Neural cell (in vitro differentiated cells): Measurements from ENCODE around the gene TMEM132E. TPM values are rescaled to one million over a fixed set of nuclear protein-coding genes. Genes with fewer than 3 reads are reported as not detected.

Experiments used
- H2AFZ ChIP-seq: fragments of 200-600, 300-800 bp; sonication (generic), shearing (Covaris generic); 2 replicates; pipeline ENCODE4 v1.6.0; 2014; ENCODE audit warnings: low read depth, mild to moderate bottlenecking, antibody characterized with exemption, low read length, moderate library complexity
- H3F3A ChIP-seq: fragments of 200-600 bp; shearing (Covaris generic); 2 replicates; pipeline ENCODE4 v1.6.1; 2016; ENCODE audit warnings: mild to moderate bottlenecking, moderate library complexity, mixed read lengths, antibody characterized with exemption, low read length; ENCODE audit not compliant: insufficient read depth, poor library complexity, severe bottlenecking
- H3K27ac ChIP-seq: fragments of 200-600, 300-800 bp; sonication (generic), shearing (Covaris generic); 2 replicates; pipeline ENCODE4 v1.5.1; 2014; ENCODE audit warnings: mild to moderate bottlenecking, low read length, moderate library complexity
- H3K27me3 ChIP-seq: fragments of 300-800, 200-600 bp; sonication (generic), shearing (Covaris generic); 2 replicates; pipeline ENCODE4 v1.6.0; 2014; ENCODE audit warnings: mild to moderate bottlenecking, low read depth, low read length, moderate library complexity; ENCODE audit not compliant: insufficient read depth
- H3K36me3 ChIP-seq: fragments of 300-800, 200-600 bp; sonication (generic), shearing (Covaris generic); 2 replicates; pipeline ENCODE4 v1.5.1; 2014; ENCODE audit warnings: mild to moderate bottlenecking, antibody characterized with exemption, low read length, moderate library complexity; ENCODE audit not compliant: insufficient read depth
- H3K4me2 ChIP-seq: fragments of 300-800, 200-600 bp; sonication (generic), shearing (Covaris generic); 2 replicates; pipeline ENCODE4 v1.6.0; 2014; ENCODE audit warnings: mild to moderate bottlenecking, low read length
- H3K4me3 ChIP-seq: fragments of 300-800, 200-600 bp; sonication (generic), shearing (Covaris generic); 2 replicates; pipeline ENCODE4 v1.5.1; 2014; ENCODE audit warnings: mild to moderate bottlenecking, low read length, moderate library complexity
- H3K79me2 ChIP-seq: fragments of 200-600 bp; shearing (Covaris generic); replicated peaks from 2 replicates; pipeline ENCODE4 v1.6.0; 2014; ENCODE audit warnings: mild to moderate bottlenecking, low read length, moderate library complexity; ENCODE audit not compliant: insufficient read depth
- H3K9ac ChIP-seq: fragments of 300-800, 200-600 bp; sonication (generic), shearing (Covaris generic); 2 replicates; pipeline ENCODE4 v1.6.1; 2016; ENCODE audit warnings: mild to moderate bottlenecking, low read length, mixed read lengths
- H3K9me2 ChIP-seq: fragments of 200-600 bp; shearing (Covaris generic); 2 replicates; pipeline ENCODE4 v1.6.1; 2016; ENCODE audit warnings: mild to moderate bottlenecking, low read length, mixed read lengths; ENCODE audit not compliant: insufficient read depth
- H3K9me3 ChIP-seq: fragments of 200-600, 300-800 bp; sonication (generic), shearing (Covaris generic); 2 replicates; pipeline ENCODE4 v1.6.1; 2016; ENCODE audit warnings: mild to moderate bottlenecking, mixed run types, low read length, moderate library complexity, mixed read lengths
- H4K20me1 ChIP-seq: fragments of 200-600 bp; shearing (Covaris generic); 2 replicates; pipeline ENCODE4 v1.6.1; 2016; ENCODE audit warnings: mild to moderate bottlenecking, mixed run types; ENCODE audit not compliant: insufficient read depth
- EP300 ChIP-seq: fragments of 450-650 bp; conservative IDR thresholded peaks from 2 replicates; pipeline ENCODE4 v1.6.1; 2014; ENCODE audit warnings: antibody characterized with exemption, mild to moderate bottlenecking, moderate library complexity; ENCODE audit not compliant: poor library complexity, severe bottlenecking
- EZH2 ChIP-seq: fragments of 200-600, 300-800 bp; shearing (Covaris generic), sonication (generic); IDR thresholded peaks from 2 replicates; pipeline ENCODE4 v1.6.1; 2014; ENCODE audit warnings: antibody characterized with exemption, low read length, borderline replicate concordance, mild to moderate bottlenecking; ENCODE audit not compliant: insufficient read depth, poor library complexity, severe bottlenecking
- MXI1 ChIP-seq: fragments of 450-650 bp; conservative IDR thresholded peaks from 2 replicates; pipeline ENCODE4 v1.6.1; 2014; ENCODE audit warnings: antibody characterized with exemption, mild to moderate bottlenecking; ENCODE audit not compliant: poor library complexity, severe bottlenecking
- POLR2AphosphoS5 ChIP-seq: IDR thresholded peaks from 2 replicates; pipeline ENCODE4 v1.6.1; 2012
- RAD21 ChIP-seq: fragments of 450-650 bp; conservative IDR thresholded peaks from 2 replicates; pipeline ENCODE4 v1.6.1; 2014; ENCODE audit warnings: antibody characterized with exemption, mild to moderate bottlenecking, moderate library complexity
- SMC3 ChIP-seq: fragments of 450-650 bp; conservative IDR thresholded peaks from 2 replicates; pipeline ENCODE4 v1.6.1; 2014; ENCODE audit warnings: antibody characterized with exemption, mild to moderate bottlenecking, moderate library complexity; ENCODE audit not compliant: poor library complexity
- TAF1 ChIP-seq: IDR thresholded peaks from 2 replicates; pipeline ENCODE4 v1.6.1; 2012; ENCODE audit warnings: low read depth
- polyA plus RNA-seq: library from polyadenylated mRNA; depleted of rRNA; stranded (reverse); fragments of >200 nt; gene quantifications from 2 replicates; pipeline ENCODE4 v1.2.3, GENCODE V29; 2014
- TF ChIP-seq, protein P1 (sequence below): IDR thresholded peaks from 2 replicates; pipeline ENCODE4 v1.6.1; 2012; ENCODE audit warnings: borderline replicate concordance
- TF ChIP-seq, protein P2 (sequence below): fragments of 450-650 bp; IDR thresholded peaks from 2 replicates; pipeline ENCODE4 v1.5.1; 2014; ENCODE audit warnings: antibody characterized with exemption, mild to moderate bottlenecking, moderate library complexity; ENCODE audit not compliant: poor library complexity, severe bottlenecking

TMEM132E gene
- polyA plus RNA-seq, 1 donor from 2014 or later, result 1.8 TPM

DNA sequence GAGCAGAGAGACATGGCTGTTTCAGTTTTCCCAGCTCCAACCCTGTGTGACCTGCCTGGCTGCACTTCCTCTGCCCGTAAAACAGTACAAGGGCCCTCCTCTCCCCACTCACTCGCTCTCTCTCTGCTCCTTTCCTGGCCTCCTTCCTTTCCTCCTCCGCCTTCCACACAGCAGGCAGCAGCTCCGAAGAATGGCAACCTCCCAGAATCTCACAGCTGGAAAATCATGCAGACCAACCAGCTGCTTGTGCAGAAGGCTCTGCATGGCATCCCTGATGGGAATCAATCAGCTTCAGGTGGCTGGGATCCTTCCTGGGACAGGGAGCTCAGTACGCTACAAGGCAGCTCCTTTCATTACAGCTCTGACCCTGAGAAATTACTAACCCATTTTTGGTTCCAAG, 27.4 kb downstream of the TMEM132E start:
- H3K9ac ChIP-seq, result no peak overlapping the region
- no peaks in the 10 kb centered on the region for H3F3A ChIP-seq
- no peaks in the 10 kb centered on the region for H3K36me3 ChIP-seq
- TF ChIP-seq EZH2, result no peak
- no peak for TF ChIP-seq RAD21
- TF ChIP-seq, protein P1, sequence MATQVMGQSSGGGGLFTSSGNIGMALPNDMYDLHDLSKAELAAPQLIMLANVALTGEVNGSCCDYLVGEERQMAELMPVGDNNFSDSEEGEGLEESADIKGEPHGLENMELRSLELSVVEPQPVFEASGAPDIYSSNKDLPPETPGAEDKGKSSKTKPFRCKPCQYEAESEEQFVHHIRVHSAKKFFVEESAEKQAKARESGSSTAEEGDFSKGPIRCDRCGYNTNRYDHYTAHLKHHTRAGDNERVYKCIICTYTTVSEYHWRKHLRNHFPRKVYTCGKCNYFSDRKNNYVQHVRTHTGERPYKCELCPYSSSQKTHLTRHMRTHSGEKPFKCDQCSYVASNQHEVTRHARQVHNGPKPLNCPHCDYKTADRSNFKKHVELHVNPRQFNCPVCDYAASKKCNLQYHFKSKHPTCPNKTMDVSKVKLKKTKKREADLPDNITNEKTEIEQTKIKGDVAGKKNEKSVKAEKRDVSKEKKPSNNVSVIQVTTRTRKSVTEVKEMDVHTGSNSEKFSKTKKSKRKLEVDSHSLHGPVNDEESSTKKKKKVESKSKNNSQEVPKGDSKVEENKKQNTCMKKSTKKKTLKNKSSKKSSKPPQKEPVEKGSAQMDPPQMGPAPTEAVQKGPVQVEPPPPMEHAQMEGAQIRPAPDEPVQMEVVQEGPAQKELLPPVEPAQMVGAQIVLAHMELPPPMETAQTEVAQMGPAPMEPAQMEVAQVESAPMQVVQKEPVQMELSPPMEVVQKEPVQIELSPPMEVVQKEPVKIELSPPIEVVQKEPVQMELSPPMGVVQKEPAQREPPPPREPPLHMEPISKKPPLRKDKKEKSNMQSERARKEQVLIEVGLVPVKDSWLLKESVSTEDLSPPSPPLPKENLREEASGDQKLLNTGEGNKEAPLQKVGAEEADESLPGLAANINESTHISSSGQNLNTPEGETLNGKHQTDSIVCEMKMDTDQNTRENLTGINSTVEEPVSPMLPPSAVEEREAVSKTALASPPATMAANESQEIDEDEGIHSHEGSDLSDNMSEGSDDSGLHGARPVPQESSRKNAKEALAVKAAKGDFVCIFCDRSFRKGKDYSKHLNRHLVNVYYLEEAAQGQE, result no peak
- no peak for TF ChIP-seq EP300
- TF ChIP-seq, protein P2, sequence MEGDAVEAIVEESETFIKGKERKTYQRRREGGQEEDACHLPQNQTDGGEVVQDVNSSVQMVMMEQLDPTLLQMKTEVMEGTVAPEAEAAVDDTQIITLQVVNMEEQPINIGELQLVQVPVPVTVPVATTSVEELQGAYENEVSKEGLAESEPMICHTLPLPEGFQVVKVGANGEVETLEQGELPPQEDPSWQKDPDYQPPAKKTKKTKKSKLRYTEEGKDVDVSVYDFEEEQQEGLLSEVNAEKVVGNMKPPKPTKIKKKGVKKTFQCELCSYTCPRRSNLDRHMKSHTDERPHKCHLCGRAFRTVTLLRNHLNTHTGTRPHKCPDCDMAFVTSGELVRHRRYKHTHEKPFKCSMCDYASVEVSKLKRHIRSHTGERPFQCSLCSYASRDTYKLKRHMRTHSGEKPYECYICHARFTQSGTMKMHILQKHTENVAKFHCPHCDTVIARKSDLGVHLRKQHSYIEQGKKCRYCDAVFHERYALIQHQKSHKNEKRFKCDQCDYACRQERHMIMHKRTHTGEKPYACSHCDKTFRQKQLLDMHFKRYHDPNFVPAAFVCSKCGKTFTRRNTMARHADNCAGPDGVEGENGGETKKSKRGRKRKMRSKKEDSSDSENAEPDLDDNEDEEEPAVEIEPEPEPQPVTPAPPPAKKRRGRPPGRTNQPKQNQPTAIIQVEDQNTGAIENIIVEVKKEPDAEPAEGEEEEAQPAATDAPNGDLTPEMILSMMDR, result no peak
- TF ChIP-seq POLR2AphosphoS5, result no peak
- TF ChIP-seq TAF1, result no peak
- TF ChIP-seq MXI1, result no peak
- no peak for TF ChIP-seq SMC3
- H3K4me3 ChIP-seq, result no peak overlapping the region
- H4K20me1 ChIP-seq, result no peaks in the 10 kb centered on the region
- no peaks in the 10 kb centered on the region for H3K9me3 ChIP-seq
- no peak overlapping the region for H3K27ac ChIP-seq
- no peak overlapping the region for H3K4me2 ChIP-seq
- H3K9me2 ChIP-seq, result no peaks in the 10 kb centered on the region
- H2AFZ ChIP-seq, result no peak overlapping the region
- H3K27me3 ChIP-seq, result no peaks in the 10 kb centered on the region
- H3K79me2 ChIP-seq, result no peaks in the 10 kb centered on the region

DNA sequence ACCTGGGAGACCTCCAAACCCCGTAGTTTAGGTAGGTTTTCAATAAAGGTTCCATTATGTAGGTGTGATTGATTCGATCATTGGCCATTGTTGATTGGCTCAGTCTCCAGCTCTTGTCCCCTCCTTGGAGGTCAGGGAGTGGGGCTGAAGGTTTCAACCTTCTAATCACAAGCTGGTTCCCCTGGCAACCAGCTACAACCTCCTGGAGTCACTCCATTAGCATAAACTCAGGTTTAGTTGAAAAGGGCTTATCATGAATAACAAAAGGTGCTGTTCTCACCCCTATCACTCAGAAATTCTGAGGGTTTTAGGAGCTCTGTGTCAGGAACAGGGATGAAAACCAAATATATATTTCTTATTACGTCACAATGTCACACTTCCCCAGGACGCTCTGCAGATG, 28.5 kb downstream of the TMEM132E start:
- Histone ChIP-seq H2AFZ (no peak overlapping the region), H3K9me3 (no peaks in the 10 kb centered on the region), H3K27ac (no peak overlapping the region), H3K79me2 (no peaks in the 10 kb centered on the region), H3K4me2 (no peak overlapping the region), H3K27me3 (no peaks in the 10 kb centered on the region), H3K36me3 (no peaks in the 10 kb centered on the region), H3K4me3 (no peak overlapping the region), H4K20me1 (no peaks in the 10 kb centered on the region), H3K9ac (no peak overlapping the region), H3K9me2 (no peaks in the 10 kb centered on the region), H3F3A (no peaks in the 10 kb centered on the region)
- TF ChIP-seq RAD21, result no peak
- no peak for TF ChIP-seq POLR2AphosphoS5
- TF ChIP-seq EZH2, result no peak
- no peak for TF ChIP-seq MXI1
- TF ChIP-seq EP300, result no peak
- TF ChIP-seq, protein P2, result no peak
- no peak for TF ChIP-seq SMC3
- TF ChIP-seq TAF1, result no peak
- TF ChIP-seq, protein P1, result no peak
